Activated CD8-positive, alpha-beta memory T cell treated with anti-CD3 and anti-CD28 coated beads, Interleukin-2, amount 50 U/mL, for 4 hours (primary cell): ENCODE results near the gene SLC25A48.
"Not testable (repeated sequence)": the region's sequence is repeated elsewhere in the genome, so short reads cannot be mapped to it uniquely, and the experiment has no call there.

Experiments
- DNase-seq: peaks from one replicate; pipeline ENCODE4 v3.0.0-alpha.2; 2020

SLC25A48 gene

GRCh38 chr5:135830384-135830700 lies 4.1 kb upstream of the SLC25A48 start:
- DNase-seq = no peak

DNA sequence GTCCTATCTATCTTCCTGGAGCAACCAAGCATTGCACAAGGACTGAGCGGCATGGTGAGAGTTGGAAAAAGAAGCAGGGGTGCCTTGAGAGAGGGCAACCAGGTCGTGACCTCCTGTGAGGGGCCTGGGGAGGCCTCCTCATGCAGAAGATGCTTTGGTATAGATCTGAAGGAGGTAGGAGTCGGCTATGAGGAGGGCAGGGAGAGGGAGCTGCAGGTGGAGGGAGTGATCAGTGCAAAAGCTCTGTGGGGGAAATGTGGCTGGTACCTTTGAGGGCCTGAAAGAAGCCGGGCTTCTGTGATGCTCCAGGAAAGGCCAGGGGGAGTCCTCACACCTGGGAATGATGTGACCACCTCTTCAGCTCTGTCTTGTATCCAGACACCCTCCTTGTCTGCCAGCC lies 3.6 kb upstream of the SLC25A48 start:
- DNase-seq = no peak

GRCh38 chr5:135831439-135831838 lies 3.0 kb upstream of the SLC25A48 start:
- DNase-seq = no peak

DNA sequence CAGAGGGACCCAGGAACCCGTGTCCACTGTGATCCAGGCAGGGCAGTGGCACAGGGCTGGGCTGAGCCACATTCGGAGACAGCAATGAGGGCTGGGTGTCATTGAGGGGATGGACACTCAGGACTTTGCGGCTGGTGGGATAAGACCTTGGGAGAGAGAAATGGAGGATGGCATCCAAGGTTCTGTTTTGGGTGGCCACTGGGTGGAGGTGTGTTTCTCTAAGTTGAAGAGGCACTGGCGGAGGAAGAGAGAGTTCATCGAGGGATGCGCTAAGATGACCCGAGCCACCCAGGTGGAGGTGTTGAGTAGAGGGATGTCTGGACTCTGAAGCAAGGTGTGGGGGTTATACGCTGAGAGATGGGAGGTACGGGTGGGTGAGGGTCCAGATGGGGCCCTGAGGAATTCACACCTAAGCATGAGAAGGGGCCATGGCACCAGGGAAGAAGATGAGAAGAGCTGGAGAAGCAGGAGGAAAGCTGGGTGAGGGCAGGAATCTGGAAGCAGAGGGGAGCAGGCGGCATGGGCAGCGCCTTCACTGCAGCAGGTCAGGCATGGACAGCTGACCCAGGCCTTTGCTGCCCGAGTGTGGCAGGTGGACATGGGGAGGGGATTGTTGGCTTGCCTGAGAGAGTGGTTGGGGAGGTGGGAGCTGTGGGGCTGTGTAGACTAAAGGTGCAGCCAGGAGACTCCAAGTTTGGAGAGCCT lies 2.5 kb upstream of the SLC25A48 start:
- no peak for DNase-seq

DNA sequence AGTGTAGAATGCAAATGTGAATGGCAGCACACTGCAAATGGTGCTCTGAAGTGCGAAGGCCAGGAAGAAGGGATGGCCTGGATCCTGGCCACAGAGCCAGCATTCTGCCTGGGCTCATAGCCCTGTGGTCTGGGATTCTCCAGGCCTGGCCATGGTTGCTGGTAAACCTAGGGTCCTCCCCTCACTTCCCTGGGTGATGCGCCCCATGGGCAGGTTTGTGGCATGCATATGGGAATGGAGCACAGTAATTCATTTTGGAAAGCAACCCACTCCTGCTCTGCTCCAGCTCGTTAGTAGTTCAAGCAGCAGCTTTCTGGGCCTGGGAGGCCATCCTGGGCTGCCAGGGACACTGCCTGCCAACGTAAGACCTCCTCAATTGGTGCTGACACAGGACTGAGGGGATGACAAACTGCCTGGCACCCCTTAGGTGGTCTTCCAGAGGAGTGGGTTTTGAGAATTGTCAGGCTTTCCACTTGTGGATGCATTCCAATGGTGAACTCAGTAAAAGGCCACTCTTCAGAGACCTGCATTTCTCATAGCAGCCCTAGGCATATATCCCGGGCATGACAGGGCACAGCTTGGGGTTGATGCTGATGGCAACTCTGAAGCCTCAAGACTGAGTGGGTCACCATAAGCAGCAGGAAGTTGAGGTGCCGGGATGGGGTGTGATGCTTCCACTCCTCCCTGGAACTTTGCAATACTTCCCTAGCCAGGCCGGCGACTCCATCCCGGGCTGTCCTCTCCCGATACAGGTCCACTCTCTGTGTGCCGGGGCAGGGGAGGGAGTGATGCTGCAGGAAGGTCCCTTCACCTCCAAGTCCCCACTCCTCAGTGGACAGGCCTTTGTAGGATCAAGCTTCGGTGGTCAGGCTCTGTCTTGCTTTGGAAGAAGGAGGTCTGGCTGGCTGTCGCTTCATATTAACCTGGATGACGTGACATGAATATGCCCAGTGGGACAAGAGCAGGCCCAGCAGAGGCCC lies 1.2 kb upstream of the SLC25A48 start:
- DNase-seq = no peak

- no peak for DNase-seq
These were observed 363 bp upstream of the SLC25A48 start for GRCh38 chr5:135833961-135834638.

- DNase-seq = no peak
These were observed 1.3 kb downstream of the SLC25A48 start for GRCh38 chr5:135835766-135836165.

DNA sequence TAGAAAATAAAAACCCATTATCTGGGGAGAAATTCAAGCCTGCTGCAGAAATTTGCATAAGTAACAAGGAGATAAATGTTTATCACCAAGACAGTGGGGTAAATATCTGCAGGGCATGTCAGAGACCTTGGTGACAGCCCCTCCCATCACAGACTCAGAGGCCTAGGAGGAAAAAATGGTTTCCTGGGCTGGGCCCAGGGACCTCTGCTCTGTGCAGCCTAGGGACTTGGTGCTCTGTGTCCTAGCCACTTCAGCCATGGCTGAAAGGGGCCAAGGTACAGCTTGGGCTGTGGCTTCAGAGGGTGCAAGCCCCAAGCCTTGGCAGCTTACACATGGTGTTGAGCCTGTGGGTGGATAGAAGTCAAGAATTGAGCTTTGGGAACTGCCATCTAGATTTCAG lies 3.9 kb downstream of the SLC25A48 start:
- DNase-seq = not testable (repeated sequence)

DNA sequence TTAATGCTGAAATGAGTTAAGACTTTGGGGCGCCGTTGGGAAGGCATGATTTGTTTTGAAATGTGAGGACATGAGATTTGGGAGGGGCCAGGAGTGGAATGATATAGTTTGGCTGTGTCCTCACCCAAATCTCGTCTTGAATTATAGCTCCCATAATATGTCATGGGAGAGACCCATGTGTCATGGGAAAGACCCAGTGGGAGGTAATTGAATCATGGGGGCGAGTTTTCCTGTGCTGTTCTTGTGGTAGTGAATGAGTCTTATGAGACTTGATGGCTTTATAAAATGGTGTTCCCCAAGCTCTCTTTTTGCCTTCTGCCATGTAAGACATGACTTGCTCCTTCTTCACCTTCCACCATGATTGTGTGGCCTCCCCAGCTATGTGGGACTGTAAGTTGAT lies 5.1 kb downstream of the SLC25A48 start:
- DNase-seq = no peak

- DNase-seq = no peak
These were observed 6.5 kb downstream of the SLC25A48 start for GRCh38 chr5:135840959-135841358.

GRCh38 chr5:135842737-135843136 lies 8.3 kb downstream of the SLC25A48 start:
- DNase-seq = no peak

GRCh38 chr5:135843571-135844337 lies 9.3 kb downstream of the SLC25A48 start:
- no peak for DNase-seq

GRCh38 chr5:135846311-135846710 lies 11.8 kb downstream of the SLC25A48 start:
- DNase-seq = no peak

GRCh38 chr5:135847976-135848375 lies 13.5 kb downstream of the SLC25A48 start:
- DNase-seq = no peak

DNA sequence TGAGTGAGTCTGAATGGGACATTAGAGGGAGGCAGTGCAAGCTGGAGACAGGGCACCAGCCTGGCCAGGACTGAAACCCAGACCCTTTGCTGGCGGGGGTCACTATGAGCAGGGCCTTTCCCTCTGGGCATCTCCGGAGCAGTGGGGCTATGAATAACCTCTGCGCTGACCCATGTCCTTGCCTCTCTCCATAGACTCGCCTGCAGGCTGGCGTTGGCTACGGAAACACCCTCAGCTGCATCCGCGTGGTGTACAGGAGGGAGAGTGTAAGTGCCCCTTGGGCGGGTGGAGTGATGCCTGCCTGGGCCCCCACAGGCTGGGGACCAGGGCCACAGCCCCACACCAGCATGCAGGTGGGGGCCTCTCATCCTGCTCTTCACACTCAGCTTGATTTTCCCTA lies 15.8 kb downstream of the SLC25A48 start:
- no peak for DNase-seq

DNA sequence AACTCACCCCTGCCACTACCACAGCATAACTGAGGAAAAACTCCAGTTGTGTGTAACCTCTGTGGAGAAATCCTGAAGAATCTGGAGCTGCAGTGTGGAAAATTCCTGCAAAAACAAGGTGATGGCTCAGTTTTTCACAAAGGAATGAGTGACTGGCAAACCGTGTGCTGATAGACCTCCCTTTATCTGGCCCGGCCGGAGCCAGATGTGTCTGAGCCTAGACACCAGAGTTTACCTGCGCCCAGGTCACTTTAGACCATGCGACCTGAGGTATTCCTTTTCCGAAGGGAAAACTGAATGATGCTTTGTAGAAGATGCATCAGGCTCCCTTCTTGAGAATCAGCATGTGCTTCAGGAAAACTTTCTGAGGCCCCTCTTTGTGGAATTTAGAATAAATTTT lies 16.2 kb downstream of the SLC25A48 start:
- DNase-seq = no peak

GRCh38 chr5:135851186-135851914 lies 16.9 kb downstream of the SLC25A48 start:
- no peak for DNase-seq

- DNase-seq = no peak
These were observed 17.7 kb downstream of the SLC25A48 start for GRCh38 chr5:135851915-135852845.

- no peak for DNase-seq
These were observed 23.3 kb downstream of the SLC25A48 start for GRCh38 chr5:135857630-135858311.

DNA sequence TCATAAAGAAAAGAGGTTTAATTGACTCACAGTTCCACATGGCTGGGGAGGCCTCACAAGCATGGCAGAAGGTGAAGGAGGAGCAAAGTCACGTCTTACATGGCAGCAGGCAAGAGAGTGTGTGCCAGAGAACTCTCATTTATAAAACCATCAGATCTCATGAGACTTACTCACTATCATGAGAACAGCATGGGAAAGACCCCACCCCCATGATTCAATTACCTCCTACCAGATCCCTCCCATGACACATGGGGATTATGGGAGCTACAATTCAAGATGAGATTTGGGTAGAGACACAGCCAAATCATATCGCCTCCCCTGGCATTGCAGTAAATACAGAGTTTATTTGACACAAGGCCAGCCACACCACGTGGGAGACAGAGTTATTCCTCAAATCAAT lies 24.7 kb downstream of the SLC25A48 start:
- not testable (repeated sequence) for DNase-seq
